ENCODE results near the gene SLAMF1.

DNA sequence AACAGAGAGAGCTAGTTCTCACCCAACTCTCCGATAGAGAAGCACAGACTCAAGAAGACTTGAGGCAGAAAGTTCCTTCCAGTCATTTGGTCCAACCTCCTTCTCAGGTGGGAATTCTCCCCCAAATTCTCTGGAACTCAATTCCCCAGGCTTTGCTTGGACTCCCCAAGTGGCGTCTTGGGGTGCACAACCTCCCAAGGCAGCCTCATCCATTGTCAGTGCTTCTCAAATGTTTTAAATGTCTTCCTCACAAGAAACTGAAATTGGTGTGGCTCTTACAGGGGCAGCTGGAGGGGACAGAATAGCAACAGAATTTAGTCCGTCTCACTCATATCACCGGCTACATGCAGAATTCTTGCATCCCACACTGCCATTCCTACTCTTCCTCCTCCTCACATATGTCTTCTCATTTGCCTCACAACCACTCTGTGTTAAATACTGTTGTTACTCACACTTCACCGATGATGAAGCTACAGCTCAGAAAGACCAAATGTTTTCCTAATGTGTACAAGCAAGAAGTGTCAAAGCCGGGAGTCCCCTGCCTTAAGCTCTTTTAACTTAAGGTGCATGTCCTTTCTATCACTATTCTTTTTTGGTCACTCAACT is 34.1 kb downstream of the SLAMF1 start:
- TF ChIP-seq, protein P1, sequence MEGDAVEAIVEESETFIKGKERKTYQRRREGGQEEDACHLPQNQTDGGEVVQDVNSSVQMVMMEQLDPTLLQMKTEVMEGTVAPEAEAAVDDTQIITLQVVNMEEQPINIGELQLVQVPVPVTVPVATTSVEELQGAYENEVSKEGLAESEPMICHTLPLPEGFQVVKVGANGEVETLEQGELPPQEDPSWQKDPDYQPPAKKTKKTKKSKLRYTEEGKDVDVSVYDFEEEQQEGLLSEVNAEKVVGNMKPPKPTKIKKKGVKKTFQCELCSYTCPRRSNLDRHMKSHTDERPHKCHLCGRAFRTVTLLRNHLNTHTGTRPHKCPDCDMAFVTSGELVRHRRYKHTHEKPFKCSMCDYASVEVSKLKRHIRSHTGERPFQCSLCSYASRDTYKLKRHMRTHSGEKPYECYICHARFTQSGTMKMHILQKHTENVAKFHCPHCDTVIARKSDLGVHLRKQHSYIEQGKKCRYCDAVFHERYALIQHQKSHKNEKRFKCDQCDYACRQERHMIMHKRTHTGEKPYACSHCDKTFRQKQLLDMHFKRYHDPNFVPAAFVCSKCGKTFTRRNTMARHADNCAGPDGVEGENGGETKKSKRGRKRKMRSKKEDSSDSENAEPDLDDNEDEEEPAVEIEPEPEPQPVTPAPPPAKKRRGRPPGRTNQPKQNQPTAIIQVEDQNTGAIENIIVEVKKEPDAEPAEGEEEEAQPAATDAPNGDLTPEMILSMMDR (IDR thresholded peaks at IDR 0.05): no peak
- TF ChIP-seq EZH2 (IDR thresholded peaks at IDR 0.05) (no peak), EZH2phosphoT487 (IDR thresholded peaks at IDR 0.05) (no peak)
